RKO (cell line): ENCODE results near the gene NEMF.
"Not testable (repeated sequence)": the region's sequence is repeated elsewhere in the genome, so short reads cannot be mapped to it uniquely, and the experiment has no call there.

Experiments
- DNase-seq: peaks from one replicate; pipeline ENCODE4 v3.0.0-alpha.2; 2016; ENCODE audit warnings: low spot score

Gene NEMF

GRCh38 chr14:49745191-49745590 is 107.4 kb downstream of the NEMF start:
- DNase-seq, result no peak

- not testable (repeated sequence) for DNase-seq
These were observed 116.9 kb downstream of the NEMF start for GRCh38 chr14:49735669-49736068.

- no peak for DNase-seq
These were observed 118.8 kb downstream of the NEMF start for GRCh38 chr14:49733836-49734235.

- no peak for DNase-seq
These were observed 119.7 kb downstream of the NEMF start for GRCh38 chr14:49732896-49733295.
